Kidney (tissue), 14 donors: ENCODE measurements around the gene PECR. TPM values are rescaled to one million over a fixed set of nuclear protein-coding genes. Genes with fewer than 3 reads are reported as not detected.

ENCODE experiments used
- DNase-seq, 5 donors: peaks; one replicate each; pipeline ENCODE4 v3.0.0-alpha.2; 2013 to 2020
- FAIRE-seq: peaks from 2 replicates; lab custom pipeline; 2012; peaks lifted over from hg19 to GRCh38; lab: Jason Lieb, UNC
- H3K27ac ChIP-seq, 2 donors: one replicate each; pipeline ENCODE4 v1.7.0; 2013; ENCODE audit warnings: low read depth in 2 of 2, low read length in 2 of 2, inconsistent platforms in 1 of 2
- H3K27me3 ChIP-seq: one replicate; pipeline ENCODE4 v1.7.1; 2013; ENCODE audit warnings: low read length, inconsistent platforms; ENCODE audit not compliant: control insufficient read depth, insufficient read depth
- H3K36me3 ChIP-seq, 3 donors: one replicate each; pipeline versions ENCODE4 v1.7.0 to v1.7.1; 2013; ENCODE audit warnings: low read length in 3 of 3, control low read depth in 1 of 3, inconsistent platforms in 1 of 3; ENCODE audit not compliant: insufficient read depth in 3 of 3, control insufficient read depth in 2 of 3
- H3K4me1 ChIP-seq, 3 donors: one replicate each; pipeline versions ENCODE4 v1.7.0 to v1.7.1; 2013; ENCODE audit warnings: low read length in 3 of 3, inconsistent platforms in 1 of 3, low read depth in 1 of 3; ENCODE audit not compliant: control insufficient read depth in 2 of 3, insufficient read depth in 2 of 3
- H3K4me3 ChIP-seq, 3 donors: one replicate each; pipeline versions ENCODE4 v1.7.0 to v1.8.1; 2013; ENCODE audit warnings: low read length in 3 of 3, control low read depth in 1 of 3, inconsistent platforms in 1 of 3
- H3K9ac ChIP-seq, 3 donors: one replicate each; pipeline versions ENCODE4 v1.7.0 to v1.7.1; 2013; ENCODE audit warnings: low read length in 3 of 3, control low read depth in 1 of 3, inconsistent platforms in 1 of 3
- H3K9me3 ChIP-seq, 3 donors: one replicate each; pipeline versions ENCODE4 v1.7.0 to v1.7.1; 2013; ENCODE audit warnings: low read length in 3 of 3, control low read depth in 1 of 3, inconsistent platforms in 1 of 3; ENCODE audit not compliant: control insufficient read depth in 2 of 3, insufficient read depth in 1 of 3
- intact Hi-C: fragments of 100-400 bp; cut with DNase I; formaldehyde crosslinking; loops from one replicate; pipeline ENCODE4 v1.11.1; 2022
- polyA plus RNA-seq: library from polyadenylated mRNA; stranded (reverse); fragments of 350-450 nt; fragmentation: Illumina TruSeq; extraction: RNeasy Lipid Tissue Mini Kit (QIAGEN cat#74804); gene quantifications from one replicate; pipeline ENCODE4 v1.2.3, GENCODE V29; 2014; ENCODE audit warnings: low read depth, low replicate concordance; ENCODE audit not compliant: insufficient read depth
- total RNA-seq: library from RNA; stranded (reverse); fragmentation: NEBNext Ultra II Directional; extraction: Animal tissue kit (Norgen Biotek cat#: 25700); gene quantifications from one replicate; pipeline ENCODE4 v1.2.1, GENCODE V29; 2021
- TF ChIP-seq, protein P1 (sequence below): IDR thresholded peaks from 3 replicates; pipeline ENCODE4 v1.5.1; 2012; ENCODE audit warnings: mild to moderate bottlenecking, moderate library complexity, borderline replicate concordance; ENCODE audit not compliant: insufficient read depth; ENCODE audit errors: extremely low read depth
- donor health status: control.
- donor health status: control.
- donor health status: control.
- donor health status: control.
- donor health status: control.
- donor health status: DM: yes; HTN: yes; CAD: no.
- donor health status: Normal renal cell carcinoma (clear cell type).

Gene PECR
- total and polyA plus RNA-seq, 2 donors from 2014 or later = 28.4 to 36.0 TPM

DNA sequence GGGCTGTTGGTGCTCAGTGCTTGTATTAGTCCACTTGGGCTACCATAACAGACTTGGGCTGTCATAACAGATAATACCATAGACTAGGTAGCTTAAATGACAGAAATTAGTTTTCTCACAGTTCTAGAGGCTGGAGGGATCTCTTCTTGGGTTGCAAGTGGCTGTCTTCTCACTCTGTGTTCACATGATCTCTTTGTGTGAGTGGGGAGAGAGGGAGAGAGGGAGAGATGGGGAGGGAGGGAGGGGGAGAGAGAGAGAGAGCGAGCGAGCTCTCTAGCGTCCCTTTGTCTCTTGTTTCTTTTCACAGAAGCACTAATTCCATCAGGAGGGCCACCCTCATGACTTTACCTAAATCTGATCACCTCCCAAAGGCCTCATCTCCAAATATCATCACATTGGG, 23.1 kb upstream of the PECR start:
- DNase-seq = no peak
- intact Hi-C loops = no loop called here
- H3K9me3 ChIP-seq = no peaks in the 10 kb centered on the region
- no peak for FAIRE-seq
- no peak overlapping the region for H3K9ac ChIP-seq
- H3K36me3 ChIP-seq = peaks cover 0 to 3% (median 2%) of the 10 kb centered on the region in 3 donors
- H3K27me3 ChIP-seq = no peaks in the 10 kb centered on the region
- H3K4me3 ChIP-seq = no peak overlapping the region
- H3K4me1 ChIP-seq = peaks cover 0 to 3% (median 2%) of the 10 kb centered on the region in 3 donors
- TF ChIP-seq, protein P1, sequence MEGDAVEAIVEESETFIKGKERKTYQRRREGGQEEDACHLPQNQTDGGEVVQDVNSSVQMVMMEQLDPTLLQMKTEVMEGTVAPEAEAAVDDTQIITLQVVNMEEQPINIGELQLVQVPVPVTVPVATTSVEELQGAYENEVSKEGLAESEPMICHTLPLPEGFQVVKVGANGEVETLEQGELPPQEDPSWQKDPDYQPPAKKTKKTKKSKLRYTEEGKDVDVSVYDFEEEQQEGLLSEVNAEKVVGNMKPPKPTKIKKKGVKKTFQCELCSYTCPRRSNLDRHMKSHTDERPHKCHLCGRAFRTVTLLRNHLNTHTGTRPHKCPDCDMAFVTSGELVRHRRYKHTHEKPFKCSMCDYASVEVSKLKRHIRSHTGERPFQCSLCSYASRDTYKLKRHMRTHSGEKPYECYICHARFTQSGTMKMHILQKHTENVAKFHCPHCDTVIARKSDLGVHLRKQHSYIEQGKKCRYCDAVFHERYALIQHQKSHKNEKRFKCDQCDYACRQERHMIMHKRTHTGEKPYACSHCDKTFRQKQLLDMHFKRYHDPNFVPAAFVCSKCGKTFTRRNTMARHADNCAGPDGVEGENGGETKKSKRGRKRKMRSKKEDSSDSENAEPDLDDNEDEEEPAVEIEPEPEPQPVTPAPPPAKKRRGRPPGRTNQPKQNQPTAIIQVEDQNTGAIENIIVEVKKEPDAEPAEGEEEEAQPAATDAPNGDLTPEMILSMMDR = no peak
- no peak overlapping the region for H3K27ac ChIP-seq

DNA sequence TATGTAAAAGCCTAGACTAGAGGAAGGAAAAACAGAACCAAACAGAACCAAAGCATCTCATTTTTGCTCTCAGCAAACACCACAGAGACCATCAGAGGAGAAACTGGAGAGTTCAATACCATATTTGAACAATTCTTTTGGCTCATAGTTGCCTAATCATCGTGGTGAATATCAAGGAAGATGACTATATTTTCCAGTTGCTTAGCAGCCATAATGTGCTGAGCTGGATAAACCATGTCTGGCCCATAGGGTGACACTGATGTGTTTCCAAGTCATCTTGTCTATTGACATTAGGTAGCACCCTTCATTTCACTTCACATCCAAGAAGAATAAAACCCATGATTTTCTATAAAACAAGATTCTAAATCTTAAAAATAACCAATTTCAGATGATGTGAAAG, 21.6 kb upstream of the PECR start:
- intact Hi-C loops = no loop called here

DNA sequence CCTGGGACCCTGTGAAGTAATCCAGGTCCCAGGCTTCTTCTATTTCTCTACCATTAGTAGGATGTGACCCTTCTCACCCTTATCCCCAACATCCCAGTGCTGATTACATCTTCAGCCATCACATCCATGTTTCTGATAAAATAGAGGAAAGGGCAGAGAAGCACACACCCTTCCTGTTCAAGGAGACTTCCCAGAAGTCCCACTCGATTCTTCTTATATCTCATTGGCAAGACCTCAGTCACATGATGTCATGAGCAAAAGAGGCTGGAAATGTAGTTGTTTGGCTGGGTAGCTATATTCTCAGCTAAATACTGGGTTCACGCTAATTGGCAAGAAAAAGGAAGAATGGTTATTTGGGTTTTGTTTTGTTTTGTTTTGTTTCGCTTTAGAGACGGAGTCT, 19.5 kb upstream of the PECR start:
- intact Hi-C loops = no loop called here
- no peak overlapping the region for H3K27ac ChIP-seq
- H3K36me3 ChIP-seq = peaks cover 0 to 6% (median 2%) of the 10 kb centered on the region in 3 donors
- no peak for DNase-seq
- no peaks in the 10 kb centered on the region for H3K27me3 ChIP-seq
- TF ChIP-seq, protein P1 = no peak
- H3K9ac ChIP-seq = no peak overlapping the region
- no peak overlapping the region for H3K4me3 ChIP-seq
- peaks cover 0 to 1% (median 0%) of the 10 kb centered on the region in 3 donors for H3K9me3 ChIP-seq
- no peak for FAIRE-seq
- no peaks in the 10 kb centered on the region for H3K4me1 ChIP-seq

More for the DNA sequence above, 21.6 kb upstream of the PECR start:
- Histone ChIP-seq H3K27me3 (no peaks in the 10 kb centered on the region), H3K4me1 (no peaks in the 10 kb centered on the region), H3K9ac (no peak overlapping the region), H3K27ac (no peak overlapping the region), H3K9me3 (peaks cover 0 to 1% (median 0%) of the 10 kb centered on the region in 3 donors), H3K36me3 (peaks cover 0 to 6% (median 2%) of the 10 kb centered on the region in 3 donors), H3K4me3 (no peak overlapping the region)
- no peak for DNase-seq
- TF ChIP-seq, protein P1 = no peak
- no peak for FAIRE-seq
